ENCODE data around the gene DMAC2L. TPM values are rescaled to one million over a fixed set of nuclear protein-coding genes. Genes with fewer than 3 reads are reported as not detected.
"Not testable (repeated sequence)": the region's sequence is repeated elsewhere in the genome, so short reads cannot be mapped to it uniquely, and the experiment has no call there.

The DMAC2L gene
- total RNA-seq, 4 donors from 2014 or later: 16.5 to 19.1 (median 17.4) TPM

- ATAC-seq (ENCODE audit: low FRiP score) (no peak), DNase-seq (ENCODE audit: low spot score) (no peak)
- TF ChIP-seq CTCF (IDR thresholded peaks at IDR 0.05): no peak
These were observed 40.5 kb downstream of the DMAC2L start for GRCh38 chr14:50352584-50352983.

GRCh38 chr14:50353126-50353525 is 41.0 kb downstream of the DMAC2L start:
- TF ChIP-seq CTCF (IDR thresholded peaks at IDR 0.05): no peak
- DNase-seq (ENCODE audit: low spot score) (no peak), ATAC-seq (ENCODE audit: low FRiP score) (no peak)

- ATAC-seq (ENCODE audit: low FRiP score) (no peak), DNase-seq (ENCODE audit: low spot score) (no peak)
- no peak for TF ChIP-seq CTCF (IDR thresholded peaks at IDR 0.05)
These were observed 42.4 kb downstream of the DMAC2L start for GRCh38 chr14:50354527-50354926.

- TF ChIP-seq CTCF (IDR thresholded peaks at IDR 0.05): no peak
- DNase-seq (ENCODE audit: low spot score) (no peak), ATAC-seq (ENCODE audit: low FRiP score) (no peak)
These were observed 43.6 kb downstream of the DMAC2L start for GRCh38 chr14:50355692-50356091.

- ATAC-seq (ENCODE audit: low FRiP score); DNase-seq (ENCODE audit: low spot score): not testable (repeated sequence)
These were observed 44.2 kb downstream of the DMAC2L start for GRCh38 chr14:50356283-50356682.

- TF ChIP-seq CTCF (IDR thresholded peaks at IDR 0.05): no peak
- DNase-seq (ENCODE audit: low spot score): no peak
- ATAC-seq (ENCODE audit: low FRiP score): no peak
These were observed 45.0 kb downstream of the DMAC2L start for GRCh38 chr14:50357124-50357523.

- no peak for TF ChIP-seq CTCF (IDR thresholded peaks at IDR 0.05)
- DNase-seq (ENCODE audit: low spot score): no peak
- ATAC-seq (ENCODE audit: low FRiP score): no peak
These were observed 45.8 kb downstream of the DMAC2L start for GRCh38 chr14:50357753-50358395.
